DOHH2 (cell line): Measurements from ENCODE around the gene SH2D2A.

Experiments used
- H3F3A ChIP-seq: fragments of 200-600 bp; sonication (generic), shearing (Covaris generic); 2 replicates; pipeline ENCODE4 v1.6.0; 2016; ENCODE audit warnings: antibody characterized with exemption, mild to moderate bottlenecking; ENCODE audit not compliant: control insufficient read depth, insufficient read depth
- H3K27ac ChIP-seq: fragments of 200-600 bp; sonication (generic); 2 replicates; pipeline ENCODE4 v1.5.1; 2014; ENCODE audit warnings: low read depth, mild to moderate bottlenecking, low read length, moderate library complexity
- H3K27me3 ChIP-seq: fragments of 200-600 bp; sonication (generic); 2 replicates; pipeline ENCODE4 v1.6.1; 2014; ENCODE audit warnings: mild to moderate bottlenecking, low read length, mixed read lengths; ENCODE audit not compliant: control insufficient read depth
- H3K36me3 ChIP-seq: fragments of 200-600 bp; sonication (generic); 2 replicates; pipeline ENCODE4 v1.6.1; 2014; ENCODE audit warnings: mild to moderate bottlenecking, low read length, moderate library complexity, mixed read lengths; ENCODE audit not compliant: control insufficient read depth
- H3K4me1 ChIP-seq: fragments of 200-600 bp; sonication (generic); 2 replicates; pipeline ENCODE4 v1.6.1; 2014; ENCODE audit warnings: mild to moderate bottlenecking, low read length, mixed read lengths; ENCODE audit not compliant: control insufficient read depth
- H3K4me2 ChIP-seq: fragments of 200-600 bp; sonication (generic); 2 replicates; pipeline ENCODE4 v1.6.0; 2014; ENCODE audit warnings: mild to moderate bottlenecking, low read length, moderate library complexity
- H3K4me3 ChIP-seq: fragments of 200-600 bp; sonication (generic); 2 replicates; pipeline ENCODE4 v1.5.1; 2014; ENCODE audit warnings: mild to moderate bottlenecking, low read length, mixed read lengths
- H3K79me2 ChIP-seq: fragments of 200-600 bp; sonication (generic); 2 replicates; pipeline ENCODE4 v1.6.1; 2014; ENCODE audit warnings: mild to moderate bottlenecking, low read length, mixed read lengths; ENCODE audit not compliant: control insufficient read depth
- H3K9me2 ChIP-seq: fragments of 200-600 bp; sonication (generic); replicated peaks from 2 replicates; pipeline ENCODE4 v1.6.1; 2014; ENCODE audit warnings: mild to moderate bottlenecking, low read length, mixed read lengths; ENCODE audit not compliant: control insufficient read depth
- H3K9me3 ChIP-seq: fragments of 200-600 bp; sonication (generic); 2 replicates; pipeline ENCODE4 v1.6.1; 2014; ENCODE audit warnings: antibody characterized with exemption, low read length, mixed read lengths; ENCODE audit not compliant: control insufficient read depth, insufficient read depth
- H4K20me1 ChIP-seq: fragments of 200-600 bp; sonication (generic); 2 replicates; pipeline ENCODE4 v1.6.0; 2014; ENCODE audit warnings: low read depth, mild to moderate bottlenecking, antibody characterized with exemption, low read length, moderate library complexity; ENCODE audit not compliant: control insufficient read depth, insufficient read depth
- CTCF ChIP-seq: fragments of 200-600 bp; sonication (generic); IDR thresholded peaks from one replicate; pipeline ENCODE4 v1.5.1; 2014; ENCODE audit warnings: antibody characterized with exemption, mild to moderate bottlenecking, low read depth, low read length; ENCODE audit not compliant: poor library complexity, severe bottlenecking
- EZH2phosphoT487 ChIP-seq: fragments of 200-600 bp; sonication (generic); IDR thresholded peaks from 2 replicates; pipeline ENCODE4 v1.6.1; 2017; ENCODE audit warnings: borderline replicate concordance, mild to moderate bottlenecking, antibody characterized with exemption, low read length, moderate library complexity, mixed read lengths

The SH2D2A gene

DNA sequence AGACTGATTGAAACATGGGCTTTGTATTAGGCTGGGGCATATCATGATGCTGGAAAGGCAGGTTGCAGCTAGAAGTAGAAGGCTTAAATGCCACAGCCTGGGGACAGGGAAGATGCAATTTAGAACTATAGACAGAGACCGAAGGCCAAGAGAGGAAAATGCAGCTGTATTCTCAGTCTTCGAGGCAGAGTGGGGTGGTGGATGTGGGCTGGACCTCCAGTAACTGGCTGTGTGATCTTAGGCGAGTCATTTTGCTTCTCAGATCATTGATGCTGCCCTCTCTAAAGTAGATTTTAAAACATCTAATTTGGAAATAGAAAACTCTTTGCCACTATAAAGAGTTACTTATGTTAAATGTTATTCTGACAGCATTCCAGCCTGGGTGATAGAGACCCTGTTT lies 17.7 kb upstream of the SH2D2A start:
- no peak for TF ChIP-seq CTCF
- TF ChIP-seq EZH2phosphoT487 = no peak
- Histone ChIP-seq H3K4me1 (no peaks in the 10 kb centered on the region), H3K4me2 (no peak overlapping the region), H3F3A (no peaks in the 10 kb centered on the region), H3K4me3 (no peak overlapping the region), H4K20me1 (0 out of 2 replicates have a peak, but pooled peaks cover 3% of the 10 kb centered on the region), H3K36me3 (no peaks in the 10 kb centered on the region), H3K27me3 (peaks cover 73% of the 10 kb centered on the region), H3K27ac (no peak overlapping the region), H3K9me3 (no peaks in the 10 kb centered on the region), H3K79me2 (no peaks in the 10 kb centered on the region), H3K9me2 (no peaks in the 10 kb centered on the region)

DNA sequence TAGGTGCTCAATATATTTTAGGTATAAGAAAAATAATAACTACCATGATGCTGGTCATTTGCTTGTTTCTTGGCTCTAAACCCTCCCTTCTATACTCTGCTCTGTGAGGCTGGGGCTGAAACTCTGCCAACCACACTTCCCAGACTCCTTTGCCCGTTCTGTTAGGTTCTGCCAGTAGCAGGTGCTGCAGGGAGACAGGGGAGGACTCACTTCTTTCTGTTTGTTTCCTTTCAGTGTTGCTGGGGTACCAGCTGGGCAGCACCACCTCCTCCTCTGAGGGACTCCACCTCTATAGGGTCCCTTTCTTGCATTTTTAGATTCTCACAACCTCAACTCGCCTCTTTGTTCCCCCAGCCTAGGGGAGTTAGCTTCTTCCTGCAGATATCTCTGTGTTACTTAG lies 17.0 kb upstream of the SH2D2A start:
- Histone ChIP-seq H3K4me1 (no peaks in the 10 kb centered on the region), H3K9me2 (no peaks in the 10 kb centered on the region), H3K27ac (no peak overlapping the region)

DNA sequence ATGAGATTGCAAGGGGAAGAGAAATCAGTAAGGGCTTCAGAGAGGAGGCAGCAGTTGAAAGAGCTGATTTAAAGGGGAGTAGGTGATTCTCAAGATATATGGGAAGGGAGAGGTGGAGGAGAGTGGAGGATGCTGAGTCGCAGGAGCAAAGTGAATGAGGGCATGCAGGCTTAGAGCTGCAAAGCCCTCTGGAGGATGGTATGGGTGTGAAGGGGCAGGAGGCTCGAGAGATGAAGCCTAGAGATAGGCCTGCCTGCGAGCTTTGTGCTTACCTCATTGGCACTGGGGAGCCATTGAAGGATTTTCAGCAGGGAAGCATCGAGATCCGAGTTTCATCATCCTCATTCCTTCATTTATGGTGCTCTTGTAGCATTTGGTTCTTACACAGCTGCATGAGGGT lies 15.8 kb upstream of the SH2D2A start:
- Histone ChIP-seq H4K20me1 (no peaks in the 10 kb centered on the region), H3K9me3 (no peaks in the 10 kb centered on the region), H3F3A (no peaks in the 10 kb centered on the region), H3K9me2 (no peaks in the 10 kb centered on the region), H3K27me3 (peaks cover 73% of the 10 kb centered on the region), H3K4me2 (no peak overlapping the region), H3K79me2 (no peaks in the 10 kb centered on the region), H3K4me1 (no peaks in the 10 kb centered on the region), H3K4me3 (no peak overlapping the region), H3K36me3 (no peaks in the 10 kb centered on the region), H3K27ac (no peak overlapping the region)
- no peak for TF ChIP-seq CTCF

More for the DNA sequence above, 17.0 kb upstream of the SH2D2A start:
- Histone ChIP-seq H3F3A (no peaks in the 10 kb centered on the region), H3K36me3 (no peaks in the 10 kb centered on the region), H3K79me2 (no peaks in the 10 kb centered on the region), H3K4me3 (no peak overlapping the region), H4K20me1 (0 out of 2 replicates have a peak, but pooled peaks cover 2% of the 10 kb centered on the region), H3K4me2 (no peak overlapping the region), H3K27me3 (peaks cover 76% of the 10 kb centered on the region), H3K9me3 (no peaks in the 10 kb centered on the region)
- no peak for TF ChIP-seq EZH2phosphoT487
- no peak for TF ChIP-seq CTCF
